SU-DHL-6 (cell line): ENCODE results near the gene LYPD6.

Experiments used
- EZH2phosphoT487 ChIP-seq: fragments of 200-600 bp; sonication (generic), shearing (Covaris generic); conservative IDR thresholded peaks from 2 replicates; pipeline ENCODE4 v1.6.1; 2018; ENCODE audit warnings: mild to moderate bottlenecking, antibody characterized with exemption, low read length, moderate library complexity, mixed read lengths
- TF ChIP-seq, protein P1 (sequence below): fragments of 200-600 bp; sonication (generic); IDR thresholded peaks from one replicate; pipeline ENCODE4 v1.5.1; 2017; ENCODE audit warnings: antibody characterized with exemption, mild to moderate bottlenecking, low read length, moderate library complexity; ENCODE audit not compliant: insufficient read depth, poor library complexity, severe bottlenecking

DNA sequence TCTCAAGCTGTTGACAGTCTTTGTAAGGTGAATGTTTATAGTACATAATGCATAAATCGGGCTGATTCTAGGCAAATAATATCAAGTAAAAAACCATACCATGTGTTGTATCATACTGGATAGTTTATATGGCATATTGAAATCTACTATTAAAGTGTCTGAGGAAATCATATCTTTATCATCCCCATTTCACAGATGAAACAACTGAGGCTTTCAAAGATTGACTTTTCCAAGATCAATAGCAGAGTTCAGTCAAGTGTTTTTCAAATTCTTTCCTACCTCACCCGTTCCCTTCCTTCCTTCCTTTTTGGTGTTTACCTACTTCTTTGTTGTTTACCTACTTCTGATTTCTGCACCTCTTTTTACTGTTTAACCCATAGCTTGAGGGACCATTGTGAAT lies 2.0 kb downstream of the LYPD6 start:
- TF ChIP-seq, protein P1, sequence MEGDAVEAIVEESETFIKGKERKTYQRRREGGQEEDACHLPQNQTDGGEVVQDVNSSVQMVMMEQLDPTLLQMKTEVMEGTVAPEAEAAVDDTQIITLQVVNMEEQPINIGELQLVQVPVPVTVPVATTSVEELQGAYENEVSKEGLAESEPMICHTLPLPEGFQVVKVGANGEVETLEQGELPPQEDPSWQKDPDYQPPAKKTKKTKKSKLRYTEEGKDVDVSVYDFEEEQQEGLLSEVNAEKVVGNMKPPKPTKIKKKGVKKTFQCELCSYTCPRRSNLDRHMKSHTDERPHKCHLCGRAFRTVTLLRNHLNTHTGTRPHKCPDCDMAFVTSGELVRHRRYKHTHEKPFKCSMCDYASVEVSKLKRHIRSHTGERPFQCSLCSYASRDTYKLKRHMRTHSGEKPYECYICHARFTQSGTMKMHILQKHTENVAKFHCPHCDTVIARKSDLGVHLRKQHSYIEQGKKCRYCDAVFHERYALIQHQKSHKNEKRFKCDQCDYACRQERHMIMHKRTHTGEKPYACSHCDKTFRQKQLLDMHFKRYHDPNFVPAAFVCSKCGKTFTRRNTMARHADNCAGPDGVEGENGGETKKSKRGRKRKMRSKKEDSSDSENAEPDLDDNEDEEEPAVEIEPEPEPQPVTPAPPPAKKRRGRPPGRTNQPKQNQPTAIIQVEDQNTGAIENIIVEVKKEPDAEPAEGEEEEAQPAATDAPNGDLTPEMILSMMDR = no peak
- no peak for TF ChIP-seq EZH2phosphoT487
